Measurements from ENCODE around the gene KIF6.
"Not testable (repeated sequence)": the region's sequence is repeated elsewhere in the genome, so short reads cannot be mapped to it uniquely, and the experiment has no call there.

Gene KIF6

GRCh38 chr6:39494998-39495397 lies 230.2 kb downstream of the KIF6 start:
- DNase-seq: no peak

GRCh38 chr6:39493777-39494176 lies 231.4 kb downstream of the KIF6 start:
- no peak for DNase-seq

- no peak for DNase-seq
Observed at GRCh38 chr6:39493174-39493573, 232.0 kb downstream of the KIF6 start.

- no peak for DNase-seq
Observed at GRCh38 chr6:39490108-39490507, 235.1 kb downstream of the KIF6 start.

GRCh38 chr6:39488255-39488879 lies 236.8 kb downstream of the KIF6 start:
- no peak for DNase-seq

- DNase-seq: no peak
Observed at GRCh38 chr6:39484276-39484675, 240.9 kb downstream of the KIF6 start.

GRCh38 chr6:39479819-39480218 lies 245.4 kb downstream of the KIF6 start:
- not testable (repeated sequence) for DNase-seq

- DNase-seq: no peak
Observed at GRCh38 chr6:39476670-39477069, 248.5 kb downstream of the KIF6 start.

GRCh38 chr6:39476151-39476550 lies 249.1 kb downstream of the KIF6 start:
- DNase-seq: no peak

- DNase-seq: no peak
Observed at GRCh38 chr6:39471954-39472659, 253.1 kb downstream of the KIF6 start.

GRCh38 chr6:39470506-39470905 lies 254.7 kb downstream of the KIF6 start:
- no peak for DNase-seq

GRCh38 chr6:39468385-39468784 lies 256.8 kb downstream of the KIF6 start:
- no peak for DNase-seq

- no peak for DNase-seq
Observed at GRCh38 chr6:39466631-39467030, 258.6 kb downstream of the KIF6 start.

GRCh38 chr6:39465539-39465938 lies 259.7 kb downstream of the KIF6 start:
- no peak for DNase-seq

- DNase-seq: no peak
Observed at GRCh38 chr6:39464067-39464466, 261.1 kb downstream of the KIF6 start.

- no peak for DNase-seq
Observed at GRCh38 chr6:39453956-39454524, 271.2 kb downstream of the KIF6 start.

- DNase-seq: no peak
Observed at GRCh38 chr6:39453241-39453640, 272.0 kb downstream of the KIF6 start.

GRCh38 chr6:39452306-39453145 lies 272.7 kb downstream of the KIF6 start:
- peak; percentile 1 for DNase-seq

GRCh38 chr6:39451831-39452230 lies 273.4 kb downstream of the KIF6 start:
- DNase-seq: no peak

GRCh38 chr6:39449022-39449421 lies 276.2 kb downstream of the KIF6 start:
- DNase-seq: no peak

GRCh38 chr6:39446909-39447308 lies 278.3 kb downstream of the KIF6 start:
- DNase-seq: no peak

- DNase-seq: no peak
Observed at GRCh38 chr6:39445667-39446066, 279.5 kb downstream of the KIF6 start.

GRCh38 chr6:39444479-39445019 lies 280.7 kb downstream of the KIF6 start:
- no peak for DNase-seq
